WTC11 (cell line): Measurements from ENCODE around the gene NPAS3. TPM values are rescaled to one million over a fixed set of nuclear protein-coding genes. Genes with fewer than 3 reads are reported as not detected.
A peak's percentile ranks its signal among the peaks of the same experiment; 100 is the strongest.

Experiments
- AFF4 ChIP-seq: sonication (generic); formaldehyde crosslinking; IDR thresholded peaks from 2 replicates; pipeline ENCODE4 v1.8.1; 2023; ENCODE audit warnings: mild to moderate bottlenecking, missing genetic modification reagents, borderline replicate concordance
- CTCF ChIP-seq: fragments of 200-600 bp; IDR thresholded peaks from 2 replicates; pipeline ENCODE4 v1.8.0; 2022; ENCODE audit warnings: antibody characterized with exemption
- E2F4 ChIP-seq: sonication (generic); formaldehyde crosslinking; IDR thresholded peaks from 2 replicates; pipeline ENCODE4 v1.8.1; 2022; ENCODE audit warnings: low read depth, mild to moderate bottlenecking, moderate library complexity, missing genetic modification reagents, borderline replicate concordance
- ELF4 ChIP-seq: sonication (generic); formaldehyde crosslinking; IDR thresholded peaks from 2 replicates; pipeline ENCODE4 v1.8.1; 2022; ENCODE audit warnings: low read depth, mild to moderate bottlenecking, moderate library complexity, missing genetic modification reagents
- ERG ChIP-seq: fragments of 250-450 bp; sonication (Bioruptor Pico); IDR thresholded peaks from 2 replicates; pipeline ENCODE4 v1.8.0; 2021; ENCODE audit warnings: mild to moderate bottlenecking
- ETV6 ChIP-seq: sonication (generic); formaldehyde crosslinking; IDR thresholded peaks from 2 replicates; pipeline ENCODE4 v1.8.1; 2022; ENCODE audit warnings: mild to moderate bottlenecking, missing genetic modification reagents
- FOXJ3 ChIP-seq: sonication (generic); formaldehyde crosslinking; IDR thresholded peaks from 2 replicates; pipeline ENCODE4 v1.9.0; 2021; ENCODE audit warnings: missing genetic modification reagents, mild to moderate bottlenecking, borderline replicate concordance
- FOXK1 ChIP-seq: sonication (generic); formaldehyde crosslinking; IDR thresholded peaks from 2 replicates; pipeline ENCODE4 v1.8.0; 2022; ENCODE audit warnings: mild to moderate bottlenecking, moderate library complexity, missing genetic modification reagents
- NFYB ChIP-seq: sonication (generic); formaldehyde crosslinking; conservative IDR thresholded peaks from 2 replicates; pipeline ENCODE4 v1.8.0; 2022; ENCODE audit warnings: low read depth, missing genetic modification reagents
- NR2C2 ChIP-seq: sonication (generic); formaldehyde crosslinking; IDR thresholded peaks from 2 replicates; pipeline ENCODE4 v1.8.0; 2022; ENCODE audit warnings: mild to moderate bottlenecking, missing genetic modification reagents
- OVOL2 ChIP-seq: fragments of 250-450 bp; sonication (Bioruptor Pico); IDR thresholded peaks from 2 replicates; pipeline ENCODE4 v1.9.0; 2021; ENCODE audit warnings: mild to moderate bottlenecking, borderline replicate concordance
- PREB ChIP-seq: sonication (generic); formaldehyde crosslinking; IDR thresholded peaks from 2 replicates; pipeline ENCODE4 v1.8.1; 2022; ENCODE audit warnings: mild to moderate bottlenecking, missing genetic modification reagents, moderate library complexity, borderline replicate concordance
- RORB ChIP-seq: fragments of 250-450 bp; sonication (Bioruptor Pico); IDR thresholded peaks from 2 replicates; pipeline ENCODE4 v1.9.0; 2021; ENCODE audit warnings: mild to moderate bottlenecking
- SMAD3 ChIP-seq: sonication (generic); formaldehyde crosslinking; IDR thresholded peaks from 2 replicates; pipeline ENCODE4 v1.8.0; 2022; ENCODE audit warnings: missing genetic modification reagents, mild to moderate bottlenecking, borderline replicate concordance
- STAT6 ChIP-seq: sonication (generic); formaldehyde crosslinking; conservative IDR thresholded peaks from 2 replicates; pipeline ENCODE4 v1.8.1; 2023; ENCODE audit warnings: mild to moderate bottlenecking, low read depth, missing genetic modification reagents, moderate library complexity
- TEAD1 ChIP-seq: sonication (generic); formaldehyde crosslinking; IDR thresholded peaks from 2 replicates; pipeline ENCODE4 v1.8.0; 2022; ENCODE audit warnings: mild to moderate bottlenecking, missing genetic modification reagents
- TEAD4 ChIP-seq: sonication (generic); formaldehyde crosslinking; IDR thresholded peaks from 2 replicates; pipeline ENCODE4 v1.8.0; 2022; ENCODE audit warnings: mild to moderate bottlenecking, missing genetic modification reagents
- TP53 ChIP-seq: sonication (generic); formaldehyde crosslinking; IDR thresholded peaks from 2 replicates; pipeline ENCODE4 v1.8.1; 2023; ENCODE audit warnings: mild to moderate bottlenecking, missing genetic modification reagents
- ZMAT4 ChIP-seq: fragments of 250-450 bp; sonication (Bioruptor Pico); IDR thresholded peaks from 2 replicates; pipeline ENCODE4 v1.9.0; 2021; ENCODE audit warnings: mild to moderate bottlenecking
- ZNF121 ChIP-seq: sonication (generic); formaldehyde crosslinking; IDR thresholded peaks from 2 replicates; pipeline ENCODE4 v1.8.0; 2023; ENCODE audit warnings: missing genetic modification reagents
- ZNF396 ChIP-seq: fragments of 250-450 bp; sonication (Bioruptor Pico); IDR thresholded peaks from 2 replicates; pipeline ENCODE4 v1.8.0; 2021; ENCODE audit warnings: mild to moderate bottlenecking, moderate library complexity, borderline replicate concordance
- ZNF425 ChIP-seq: fragments of 250-450 bp; sonication (Bioruptor Pico); conservative IDR thresholded peaks from 2 replicates; pipeline ENCODE4 v1.9.0; 2021; ENCODE audit warnings: mild to moderate bottlenecking
- total RNA-seq: library from RNA; stranded (reverse); gene quantifications from 3 replicates; pipeline ENCODE4 v1.2.3, GENCODE V29; 2021

Gene NPAS3
- total RNA-seq, 1 experiment from 2014 or later: 3.2 TPM

- TF ChIP-seq PREB (no peak), ZNF425 (CRISPR knock-in tag) (no peak), RORB (CRISPR knock-in tag) (no peak), ZNF121 (CRISPR knock-in tag) (0 out of 2 replicates have a peak, but pooled peaks have one; percentile 2), E2F4 (CRISPR knock-in tag) (no peak), NFYB (CRISPR knock-in tag) (peak; percentile 68), FOXJ3 (peak; percentile 89; the same call in 1 of the 2 replicates), ERG (CRISPR knock-in tag) (no peak), TEAD1 (0 out of 2 replicates have a peak, but pooled peaks have one; percentile 18), STAT6 (no peak; the same call in 1 of the 2 replicates), ETV6 (CRISPR knock-in tag) (peak; percentile 99), TEAD4 (CRISPR knock-in tag) (no peak; the same call in 1 of the 2 replicates), ZMAT4 (CRISPR knock-in tag) (no peak), NR2C2 (CRISPR knock-in tag) (no peak; the same call in none of the 2 replicates), OVOL2 (CRISPR knock-in tag) (no peak), FOXK1 (CRISPR knock-in tag) (peak; percentile 67; the same call in 1 of the 2 replicates), TP53 (CRISPR knock-in tag) (peak; percentile 89), SMAD3 (CRISPR knock-in tag) (peak; percentile 56; the same call in 1 of the 2 replicates), CTCF (no peak), AFF4 (CRISPR knock-in tag) (0 out of 2 replicates have a peak, but pooled peaks have one; percentile 90), ELF4 (peak; percentile 72; the same call in 1 of the 2 replicates), ZNF396 (CRISPR knock-in tag) (no peak)
These were observed 5.6 kb upstream of the NPAS3 start (continued) for GRCh38 chr14:32932914-32933628.
